Measurements from ENCODE around the gene ARHGEF16. TPM values are rescaled to one million over a fixed set of nuclear protein-coding genes. Genes with fewer than 3 reads are reported as not detected.

ARHGEF16 gene
- total RNA-seq, 1 donor from 2014 or later: 2.0 TPM

- no peaks in the 10 kb centered on the region for H3K36me3 Mint-ChIP-seq (ENCODE audit: low read depth)
- H3K4me1 Mint-ChIP-seq (ENCODE audit: low read depth): peaks cover 4% of the 10 kb centered on the region
- no peak overlapping the region for H3K27ac Mint-ChIP-seq (ENCODE audit: unreplicated experiment)
- H3K9me3 Mint-ChIP-seq (ENCODE audit: low read depth): no peaks in the 10 kb centered on the region
- H3K4me3 Mint-ChIP-seq (ENCODE audit: unreplicated experiment): no peak overlapping the region
- TF ChIP-seq CTCF (IDR thresholded peaks at IDR 0.05): no peak
- H3K27me3 Mint-ChIP-seq (ENCODE audit: low read depth): no peaks in the 10 kb centered on the region
- no peak for DNase-seq (ENCODE audit: low spot score)
Observed at GRCh38 chr1:3496916-3497315, 42.5 kb downstream of the ARHGEF16 start.

- TF ChIP-seq CTCF (IDR thresholded peaks at IDR 0.05): no peak
- Mint-ChIP-seq H3K9me3 (ENCODE audit: low read depth) (no peaks in the 10 kb centered on the region), H3K4me1 (ENCODE audit: low read depth) (peaks cover 4% of the 10 kb centered on the region), H3K36me3 (ENCODE audit: low read depth) (no peaks in the 10 kb centered on the region), H3K4me3 (ENCODE audit: unreplicated experiment) (no peak overlapping the region), H3K27me3 (ENCODE audit: low read depth) (no peaks in the 10 kb centered on the region), H3K27ac (ENCODE audit: unreplicated experiment) (no peak overlapping the region)
- DNase-seq (ENCODE audit: low spot score): no peak
Observed at GRCh38 chr1:3497521-3497920, 43.1 kb downstream of the ARHGEF16 start.

- Mint-ChIP-seq H3K27ac (ENCODE audit: unreplicated experiment) (no peak overlapping the region), H3K27me3 (ENCODE audit: low read depth) (no peaks in the 10 kb centered on the region), H3K36me3 (ENCODE audit: low read depth) (peaks cover under 1% of the 10 kb centered on the region), H3K4me3 (ENCODE audit: unreplicated experiment) (no peak overlapping the region), H3K4me1 (ENCODE audit: low read depth) (peaks cover 7% of the 10 kb centered on the region), H3K9me3 (ENCODE audit: low read depth) (no peaks in the 10 kb centered on the region)
- no peak for DNase-seq (ENCODE audit: low spot score)
- no peak for TF ChIP-seq CTCF (IDR thresholded peaks at IDR 0.05)
Observed at GRCh38 chr1:3498246-3498930, 43.9 kb downstream of the ARHGEF16 start.

GRCh38 chr1:3498986-3499385 lies 44.5 kb downstream of the ARHGEF16 start:
- H3K36me3 Mint-ChIP-seq (ENCODE audit: low read depth): peaks cover 2% of the 10 kb centered on the region
- no peaks in the 10 kb centered on the region for H3K27me3 Mint-ChIP-seq (ENCODE audit: low read depth)
- no peak for DNase-seq (ENCODE audit: low spot score)
- H3K4me3 Mint-ChIP-seq (ENCODE audit: unreplicated experiment): no peak overlapping the region
- no peak for TF ChIP-seq CTCF (IDR thresholded peaks at IDR 0.05)
- H3K4me1 Mint-ChIP-seq (ENCODE audit: low read depth): peaks cover 11% of the 10 kb centered on the region
- no peak overlapping the region for H3K27ac Mint-ChIP-seq (ENCODE audit: unreplicated experiment)
- no peaks in the 10 kb centered on the region for H3K9me3 Mint-ChIP-seq (ENCODE audit: low read depth)

- peaks cover 16% of the 10 kb centered on the region for H3K4me1 Mint-ChIP-seq (ENCODE audit: low read depth)
- no peak overlapping the region for H3K4me3 Mint-ChIP-seq (ENCODE audit: unreplicated experiment)
- TF ChIP-seq CTCF (IDR thresholded peaks at IDR 0.05): no peak
- no peaks in the 10 kb centered on the region for H3K27me3 Mint-ChIP-seq (ENCODE audit: low read depth)
- peaks cover 2% of the 10 kb centered on the region for H3K36me3 Mint-ChIP-seq (ENCODE audit: low read depth)
- H3K9me3 Mint-ChIP-seq (ENCODE audit: low read depth): no peaks in the 10 kb centered on the region
- H3K27ac Mint-ChIP-seq (ENCODE audit: unreplicated experiment): no peak overlapping the region
- DNase-seq (ENCODE audit: low spot score): no peak
Observed at GRCh38 chr1:3499611-3500010, 45.1 kb downstream of the ARHGEF16 start.
